ENCODE measurements around the gene HOXB9. TPM values are rescaled to one million over a fixed set of nuclear protein-coding genes. Genes with fewer than 3 reads are reported as not detected.

HOXB9 gene
- total RNA-seq, 6 experiments from 2014 or later = not detected

GRCh38 chr17:48643697-48644012 is 17.5 kb upstream of the HOXB9 start:
- H3K9me3 ChIP-seq = no peaks in the 10 kb centered on the region
- no peak overlapping the region for H3K27ac ChIP-seq
- no peaks in the 10 kb centered on the region for H3K4me1 ChIP-seq
- DNase-seq = no peak
- no peak for TF ChIP-seq POLR2A (IDR thresholded peaks at IDR 0.05)
- TF ChIP-seq CTCF (IDR thresholded peaks at IDR 0.05) = no peak
- H3K4me3 ChIP-seq = no peak overlapping the region
- intact Hi-C loops (cut with DNase I) = no loop called here
- no peaks in the 10 kb centered on the region for H3K36me3 ChIP-seq
- peaks cover 20 to 46% of the 10 kb centered on the region in 2 donors for H3K27me3 ChIP-seq
- no peak for ATAC-seq

GRCh38 chr17:48642843-48643696 is 16.9 kb upstream of the HOXB9 start:
- intact Hi-C loops (cut with DNase I) = no loop called here
- H3K9me3 ChIP-seq = no peaks in the 10 kb centered on the region
- no peak overlapping the region for H3K4me3 ChIP-seq
- no peaks in the 10 kb centered on the region for H3K36me3 ChIP-seq
- no peak overlapping the region for H3K27ac ChIP-seq
- no peak for DNase-seq
- 29% methylated on average over 17 of the region's 23 CpGs for whole genome bisulfite sequencing (ENCODE audit: insufficient coverage, low coverage, low lambda C conversion rate, missing lambda C conversion rate)
- ATAC-seq = no peak
- H3K27me3 ChIP-seq = peaks cover 20 to 48% of the 10 kb centered on the region in 2 donors
- H3K4me1 ChIP-seq = no peaks in the 10 kb centered on the region
- TF ChIP-seq POLR2A (IDR thresholded peaks at IDR 0.05) (no peak), CTCF (IDR thresholded peaks at IDR 0.05) (no peak)

- Histone ChIP-seq H3K4me3 (no peak overlapping the region), H3K4me1 (no peaks in the 10 kb centered on the region), H3K27ac (no peak overlapping the region), H3K36me3 (no peaks in the 10 kb centered on the region), H3K9me3 (no peaks in the 10 kb centered on the region), H3K27me3 (peaks cover 20 to 49% of the 10 kb centered on the region in 2 donors)
- no peak for TF ChIP-seq CTCF (IDR thresholded peaks at IDR 0.05)
- TF ChIP-seq POLR2A (IDR thresholded peaks at IDR 0.05) = no peak
- no peak for DNase-seq
- ATAC-seq = no peak
- WGBS (ENCODE audit: insufficient coverage, low coverage, low lambda C conversion rate, missing lambda C conversion rate) = 3% methylated on average over 8 of the region's 58 CpGs
- intact Hi-C loops (cut with DNase I) = no loop called here
Measured at GRCh38 chr17:48642059-48642842, 16.1 kb upstream of the HOXB9 start.

- Histone ChIP-seq H3K27ac (no peak overlapping the region), H3K9me3 (no peaks in the 10 kb centered on the region), H3K4me1 (no peaks in the 10 kb centered on the region), H3K4me3 (no peak overlapping the region), H3K36me3 (no peaks in the 10 kb centered on the region), H3K27me3 (peaks cover 20 to 55% of the 10 kb centered on the region in 2 donors)
- intact Hi-C loops (cut with DNase I) = no loop called here
- no peak for TF ChIP-seq POLR2A (IDR thresholded peaks at IDR 0.05)
- TF ChIP-seq CTCF (IDR thresholded peaks at IDR 0.05) = no peak
- ATAC-seq = no peak
- no peak for DNase-seq
- 5% methylated on average over 25 of the region's 29 CpGs for WGBS (ENCODE audit: insufficient coverage, low coverage, low lambda C conversion rate, missing lambda C conversion rate)
Measured at GRCh38 chr17:48641541-48642058, 15.4 kb upstream of the HOXB9 start.
